Brain pericyte (primary cell): ENCODE data around the gene CSE1L.
"Not testable (repeated sequence)": the region's sequence is repeated elsewhere in the genome, so short reads cannot be mapped to it uniquely, and the experiment has no call there.

ENCODE experiments used
- DNase-seq: peaks from one replicate; pipeline ENCODE4 v3.0.0-alpha.2; 2012; ENCODE audit warnings: low read depth, low spot score

Gene CSE1L

GRCh38 chr20:49054056-49054643 lies 8.0 kb downstream of the CSE1L start:
- no peak for DNase-seq

GRCh38 chr20:49063279-49063678 lies 17.2 kb downstream of the CSE1L start:
- no peak for DNase-seq

GRCh38 chr20:49074521-49074920 lies 28.4 kb downstream of the CSE1L start:
- no peak for DNase-seq

- no peak for DNase-seq
Observed at GRCh38 chr20:49078310-49078709, 32.2 kb downstream of the CSE1L start.

- not testable (repeated sequence) for DNase-seq
Observed at GRCh38 chr20:49082295-49082694, 36.2 kb downstream of the CSE1L start.

GRCh38 chr20:49091104-49091503 lies 45.0 kb downstream of the CSE1L start:
- no peak for DNase-seq

GRCh38 chr20:49091762-49092161 lies 45.6 kb downstream of the CSE1L start:
- no peak for DNase-seq

GRCh38 chr20:49096203-49096730 lies 50.2 kb downstream of the CSE1L start:
- DNase-seq = no peak

- DNase-seq = no peak
Observed at GRCh38 chr20:49097159-49097558, 51.0 kb downstream of the CSE1L start.

- DNase-seq = no peak
Observed at GRCh38 chr20:49098136-49098535, 52.0 kb downstream of the CSE1L start.

GRCh38 chr20:49099011-49099410 lies 52.9 kb downstream of the CSE1L start:
- no peak for DNase-seq

GRCh38 chr20:49100292-49100691 lies 54.2 kb downstream of the CSE1L start:
- DNase-seq = not testable (repeated sequence)

- DNase-seq = no peak
Observed at GRCh38 chr20:49100972-49101371, 54.9 kb downstream of the CSE1L start.

GRCh38 chr20:49103019-49103418 lies 56.9 kb downstream of the CSE1L start:
- DNase-seq = no peak

- DNase-seq = no peak
Observed at GRCh38 chr20:49103647-49104364, 57.7 kb downstream of the CSE1L start.

- no peak for DNase-seq
Observed at GRCh38 chr20:49104365-49104648, 58.2 kb downstream of the CSE1L start.

GRCh38 chr20:49104979-49105547 lies 59.0 kb downstream of the CSE1L start:
- DNase-seq = not testable (repeated sequence)

GRCh38 chr20:49106328-49106727 lies 60.2 kb downstream of the CSE1L start:
- no peak for DNase-seq

GRCh38 chr20:49110767-49111694 lies 64.9 kb downstream of the CSE1L start:
- DNase-seq = no peak

GRCh38 chr20:49112596-49113274 lies 66.6 kb downstream of the CSE1L start:
- DNase-seq = no peak

GRCh38 chr20:49115564-49115963 lies 69.5 kb downstream of the CSE1L start:
- DNase-seq = no peak
